H1 (cell line): Measurements from ENCODE around the gene TMEM35B. TPM values are rescaled to one million over a fixed set of nuclear protein-coding genes. Genes with fewer than 3 reads are reported as not detected.
A peak's percentile ranks its signal among the peaks of the same experiment; 100 is the strongest.

ENCODE experiments used
- BACH1 ChIP-seq: IDR thresholded peaks from 2 replicates; pipeline ENCODE4 v1.6.1; 2012; ENCODE audit warnings: low read length, improper control_type of control experiment
- BCL11A ChIP-seq, 2 experiments: IDR thresholded peaks; one replicate each; pipeline ENCODE4 v1.6.1; 2011; ENCODE audit warnings: low read depth in 2 of 2, low read length in 2 of 2, mild to moderate bottlenecking in 2 of 2
- CEBPB ChIP-seq: IDR thresholded peaks from 2 replicates; pipeline ENCODE4 v1.6.1; 2012; ENCODE audit warnings: low read depth, low read length
- CHD2 ChIP-seq: IDR thresholded peaks from 2 replicates; pipeline ENCODE4 v1.6.1; 2012; ENCODE audit warnings: low read length, improper control_type of control experiment
- CREB1 ChIP-seq: IDR thresholded peaks from 2 replicates; pipeline ENCODE4 v1.6.1; 2012; ENCODE audit warnings: inconsistent platforms
- CTCF ChIP-seq, 3 experiments: IDR thresholded peaks; 1 replicate in 2 of 3; 2 replicates in 1 of 3; pipeline versions ENCODE4 v1.5.1 to v1.6.1; 2011; ENCODE audit warnings: low read length in 3 of 3, mild to moderate bottlenecking in 3 of 3, inconsistent platforms in 2 of 3, low read depth in 1 of 3, moderate library complexity in 1 of 3; ENCODE audit not compliant: insufficient read depth in 1 of 3; ENCODE audit errors: control extremely low read depth in 1 of 3
- EP300 ChIP-seq, 2 experiments: IDR thresholded peaks; 1 replicate in 1 of 2; 2 replicates in 1 of 2; pipeline ENCODE4 v1.6.1; 2011 to 2012; ENCODE audit warnings: low read depth in 2 of 2, low read length in 2 of 2, mild to moderate bottlenecking in 2 of 2, borderline replicate concordance in 1 of 2, inconsistent platforms in 1 of 2, moderate library complexity in 1 of 2
- GTF2F1 ChIP-seq: IDR thresholded peaks from 2 replicates; pipeline ENCODE4 v1.6.1; 2012; ENCODE audit warnings: low read depth, low read length, improper control_type of control experiment, borderline replicate concordance
- POLR2AphosphoS5 ChIP-seq: IDR thresholded peaks from 2 replicates; pipeline ENCODE4 v1.6.1; 2011; ENCODE audit warnings: low read depth, low read length
- POU5F1 ChIP-seq: IDR thresholded peaks from 2 replicates; pipeline ENCODE4 v1.6.1; 2011; ENCODE audit warnings: low read depth, mild to moderate bottlenecking, low read length, moderate library complexity
- RAD21 ChIP-seq, 2 experiments: IDR thresholded peaks in 1 of 2; conservative IDR thresholded peaks in 1 of 2; 2 replicates each; pipeline ENCODE4 v1.6.1; 2011; ENCODE audit warnings: low read depth in 2 of 2, low read length in 2 of 2, improper control_type of control experiment in 1 of 2, inconsistent platforms in 1 of 2, mild to moderate bottlenecking in 1 of 2, moderate library complexity in 1 of 2
- RXRA ChIP-seq: IDR thresholded peaks from 2 replicates; pipeline ENCODE4 v1.6.1; 2011; ENCODE audit warnings: low read depth, mild to moderate bottlenecking, low read length, moderate library complexity; ENCODE audit not compliant: insufficient read depth
- SAP30 ChIP-seq: fragments of 300-600 bp; sonication (generic); IDR thresholded peaks from 2 replicates; pipeline ENCODE4 v1.7.1; 2012; ENCODE audit warnings: low read length, moderate library complexity, mild to moderate bottlenecking, inconsistent platforms; ENCODE audit not compliant: insufficient read depth, insufficient replicate concordance
- SP2 ChIP-seq: IDR thresholded peaks from 2 replicates; pipeline ENCODE4 v1.6.1; 2012; ENCODE audit warnings: mild to moderate bottlenecking, low read length, inconsistent platforms
- SUZ12 ChIP-seq: fragments of 200-600 bp; sonication (generic); IDR thresholded peaks from 2 replicates; pipeline ENCODE4 v1.6.1; 2012; ENCODE audit warnings: mild to moderate bottlenecking, inconsistent platforms, low read length, moderate library complexity, mixed read lengths
- TBP ChIP-seq: IDR thresholded peaks from 2 replicates; pipeline ENCODE4 v1.6.1; 2011; ENCODE audit warnings: low read depth, low read length, improper control_type of control experiment
- TEAD4 ChIP-seq: IDR thresholded peaks from 2 replicates; pipeline ENCODE4 v1.6.1; 2012; ENCODE audit warnings: low read depth, low read length, inconsistent platforms, mixed read lengths
- polyA plus RNA-seq, 7 experiments: library from polyadenylated mRNA; depleted of rRNA in 3 of 7; stranded (reverse) in 5 of 7; unstranded in 2 of 7; fragments of >200 nt in 5 of 7; fragments of 200-250 nt in 2 of 7; gene quantifications; 1 replicate in 5 of 7; 2 replicates in 1 of 7; 4 replicates in 1 of 7; pipeline versions ENCODE4 v1.2.1 to v1.2.3, GENCODE V29; 2011 to 2013; ENCODE audit warnings: missing spikeins in 2 of 7, mixed read lengths in 2 of 7
- total RNA-seq: library from RNA; stranded (reverse); fragmentation: NEBNext Ultra II Directional; extraction: Animal tissue kit (Norgen Biotek cat#: 25700); gene quantifications from 2 replicates; pipeline ENCODE4 v1.2.1, GENCODE V29; 2021
- TF ChIP-seq, protein P1 (sequence below): IDR thresholded peaks from 2 replicates; pipeline ENCODE4 v1.6.1; 2012; ENCODE audit warnings: inconsistent platforms
- TF ChIP-seq, protein P2 (sequence below): IDR thresholded peaks from 2 replicates; pipeline ENCODE4 v1.6.1; 2012; ENCODE audit warnings: low read length, inconsistent platforms

The TMEM35B gene
- total and polyA plus RNA-seq, 2 of the 8 experiments (the other 6 are each of a cell fraction or from before 2014, with no cell fraction given): 10.2 to 31.1 TPM

GRCh38 chr1:34984793-34985608 is at the start of gene TMEM35B (continued):
- no peak for TF ChIP-seq CHD2
- TF ChIP-seq POLR2AphosphoS5: no peak
- no peak for TF ChIP-seq POU5F1
- no peak for TF ChIP-seq SP2
- TF ChIP-seq BCL11A (IDR thresholded peaks at IDR 0.05; ENCODE audit: low read depth in 2 of 2, low read length in 2 of 2): no peak
- no peak for TF ChIP-seq GTF2F1
- no peak for TF ChIP-seq SUZ12
- TF ChIP-seq BACH1: no peak; the same call in 1 of the 2 replicates
- no peak for TF ChIP-seq TEAD4
- TF ChIP-seq, protein P1, sequence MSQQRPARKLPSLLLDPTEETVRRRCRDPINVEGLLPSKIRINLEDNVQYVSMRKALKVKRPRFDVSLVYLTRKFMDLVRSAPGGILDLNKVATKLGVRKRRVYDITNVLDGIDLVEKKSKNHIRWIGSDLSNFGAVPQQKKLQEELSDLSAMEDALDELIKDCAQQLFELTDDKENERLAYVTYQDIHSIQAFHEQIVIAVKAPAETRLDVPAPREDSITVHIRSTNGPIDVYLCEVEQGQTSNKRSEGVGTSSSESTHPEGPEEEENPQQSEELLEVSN: peak; percentile 11; the same call in 1 of the 2 replicates
- TF ChIP-seq SAP30: no peak
- TF ChIP-seq CREB1: 0 out of 2 replicates have a peak, but pooled peaks have one; percentile 13
- TF ChIP-seq TBP: peak; percentile 36; the same call in 1 of the 2 replicates
- TF ChIP-seq CTCF (IDR thresholded peaks at IDR 0.05; ENCODE audit: control extremely low read depth in 1 of 3, insufficient read depth in 1 of 3, low read depth in 1 of 3, low read length in 3 of 3): peak in 2 of 3 experiments; percentile 14 to 17; a peak in 2 of 4 replicates
- no peak for TF ChIP-seq EP300 (IDR thresholded peaks at IDR 0.05; ENCODE audit: borderline replicate concordance in 1 of 2, low read depth in 2 of 2, low read length in 2 of 2)
- TF ChIP-seq, protein P2, sequence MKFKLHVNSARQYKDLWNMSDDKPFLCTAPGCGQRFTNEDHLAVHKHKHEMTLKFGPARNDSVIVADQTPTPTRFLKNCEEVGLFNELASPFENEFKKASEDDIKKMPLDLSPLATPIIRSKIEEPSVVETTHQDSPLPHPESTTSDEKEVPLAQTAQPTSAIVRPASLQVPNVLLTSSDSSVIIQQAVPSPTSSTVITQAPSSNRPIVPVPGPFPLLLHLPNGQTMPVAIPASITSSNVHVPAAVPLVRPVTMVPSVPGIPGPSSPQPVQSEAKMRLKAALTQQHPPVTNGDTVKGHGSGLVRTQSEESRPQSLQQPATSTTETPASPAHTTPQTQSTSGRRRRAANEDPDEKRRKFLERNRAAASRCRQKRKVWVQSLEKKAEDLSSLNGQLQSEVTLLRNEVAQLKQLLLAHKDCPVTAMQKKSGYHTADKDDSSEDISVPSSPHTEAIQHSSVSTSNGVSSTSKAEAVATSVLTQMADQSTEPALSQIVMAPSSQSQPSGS: no peak
- TF ChIP-seq RAD21 (IDR thresholded peaks at IDR 0.05 in 1 of 2, conservative IDR thresholded peaks at IDR 0.05 in 1 of 2; ENCODE audit: low read depth in 2 of 2, low read length in 2 of 2): peak in 1 of 2 experiments; percentile 27; a peak in 1 of 4 replicates
- TF ChIP-seq RXRA: no peak
- TF ChIP-seq CEBPB: no peak
